T-cell (primary cell): Measurements from ENCODE around the gene ZKSCAN7. TPM values are rescaled to one million over a fixed set of nuclear protein-coding genes. Genes with fewer than 3 reads are reported as not detected.

Experiments used
- ATAC-seq, 4 experiments: fragments of 200-7000 bp in 3 of 4; fragments of 150-1000 bp in 1 of 4; cut with Tn5 transposase; replicated peaks in 1 of 4; 1 replicate in 3 of 4; 2 replicates in 1 of 4; pipeline ENCODE4 v1.10.0; 2021; ENCODE audit warnings: moderate library complexity in 3 of 4, mild to moderate bottlenecking in 2 of 4, moderate number of reproducible peaks in 1 of 4
- CTCF ChIA-PET, 2 donors: fragments of 300-600 bp; sonication (Branson Sonifier 250); formaldehyde crosslinking; loops; one replicate each; lab custom pipeline; 2022; ENCODE audit warnings: antibody characterized with exemption in 2 of 2; lab: Charles Lee
- POLR2A ChIA-PET, 2 donors: fragments of 300-600 bp; sonication (Branson Sonifier 250); formaldehyde crosslinking; loops; one replicate each; lab custom pipeline; 2022; ENCODE audit warnings: antibody characterized with exemption in 2 of 2; lab: Charles Lee
- DNase-seq, 35 experiments: peaks; one replicate each; pipeline versions ENCODE4 v3.0.0 to v3.0.0-alpha.2; 2013 to 2023
- H3K27ac ChIP-seq: one replicate; pipeline ENCODE4 v1.5.1; 2013; ENCODE audit warnings: low read length
- H3K27me3 ChIP-seq, 2 experiments: replicated peaks in 1 of 2; 1 replicate in 1 of 2; 2 replicates in 1 of 2; pipeline versions ENCODE4 v1.6.1 to v1.7.0; 2013; ENCODE audit warnings: low read length in 1 of 2, mixed read lengths in 1 of 2; ENCODE audit not compliant: control insufficient read depth in 2 of 2, insufficient read depth in 2 of 2; ENCODE audit errors: extremely low read depth in 1 of 2
- H3K36me3 ChIP-seq, 2 donors: 1 replicate in 1 of 2; 2 replicates in 1 of 2; pipeline versions ENCODE4 v1.6.1 to v1.7.0; 2013; ENCODE audit warnings: low read length in 1 of 2; ENCODE audit not compliant: control insufficient read depth in 2 of 2, insufficient read depth in 1 of 2; ENCODE audit errors: extremely low read depth in 1 of 2
- H3K4me1 ChIP-seq, 2 experiments: 1 replicate in 1 of 2; 2 replicates in 1 of 2; pipeline versions ENCODE4 v1.6.1 to v1.7.0; 2013; ENCODE audit warnings: low read length in 2 of 2, mixed read lengths in 1 of 2; ENCODE audit not compliant: insufficient read depth in 2 of 2, control insufficient read depth in 1 of 2; ENCODE audit errors: extremely low read depth in 1 of 2
- H3K4me3 ChIP-seq, 2 donors: 1 replicate in 1 of 2; 2 replicates in 1 of 2; pipeline versions ENCODE4 v1.5.1 to v1.7.0; 2013; ENCODE audit warnings: mild to moderate bottlenecking in 2 of 2, low read length in 1 of 2, moderate library complexity in 1 of 2; ENCODE audit not compliant: control insufficient read depth in 1 of 2; ENCODE audit errors: extremely low read depth in 1 of 2
- H3K9me3 ChIP-seq: 2 replicates; pipeline ENCODE4 v1.7.0; 2013
- H3K27ac Mint-ChIP-seq, 2 donors: one replicate each; pipeline ENCODE4 v1.8.0; 2020 to 2021; ENCODE audit warnings: mild to moderate bottlenecking in 2 of 2, mixed read lengths in 2 of 2
- H3K27me3 Mint-ChIP-seq, 2 donors: one replicate each; pipeline ENCODE4 v1.8.0; 2021 to 2022; ENCODE audit warnings: mixed read lengths in 2 of 2
- H3K36me3 Mint-ChIP-seq: one replicate; pipeline ENCODE4 v1.8.0; 2021; ENCODE audit warnings: mixed read lengths
- H3K4me1 Mint-ChIP-seq, 3 donors: one replicate each; pipeline ENCODE4 v1.8.0; 2020 to 2022; ENCODE audit warnings: mixed read lengths in 3 of 3, mild to moderate bottlenecking in 1 of 3
- H3K4me3 Mint-ChIP-seq, 3 donors: one replicate each; pipeline ENCODE4 v1.8.0; 2020 to 2022; ENCODE audit warnings: mild to moderate bottlenecking in 3 of 3, mixed read lengths in 3 of 3, moderate library complexity in 3 of 3
- H3K9me3 Mint-ChIP-seq, 3 donors: one replicate each; pipeline ENCODE4 v1.8.0; 2020 to 2022; ENCODE audit warnings: mixed read lengths in 3 of 3
- WGBS: methylation state at CpG from one replicate; pipeline ENCODE4 v1.1.5; 2013; ENCODE audit warnings: missing lambda C conversion rate; ENCODE audit not compliant: insufficient coverage; 5-methylcytosine and 5-hydroxymethylcytosine counted together
- total RNA-seq, 35 experiments: library from RNA in 6 of 35; stranded (reverse) in 6 of 35; fragments of 120-200 nt in 1 of 35; gene quantifications; one replicate each; pipeline versions ENCODE4 v1.2.1 to v1.2.4 and lab custom pipeline; 2013 to 2026

The ZKSCAN7 gene
- total RNA-seq, 5 donors from 2014 or later (not counting 1 experiment from before 2014, with no cell fraction given), result 1.3 to 6.0 (median 4.2) TPM

DNA sequence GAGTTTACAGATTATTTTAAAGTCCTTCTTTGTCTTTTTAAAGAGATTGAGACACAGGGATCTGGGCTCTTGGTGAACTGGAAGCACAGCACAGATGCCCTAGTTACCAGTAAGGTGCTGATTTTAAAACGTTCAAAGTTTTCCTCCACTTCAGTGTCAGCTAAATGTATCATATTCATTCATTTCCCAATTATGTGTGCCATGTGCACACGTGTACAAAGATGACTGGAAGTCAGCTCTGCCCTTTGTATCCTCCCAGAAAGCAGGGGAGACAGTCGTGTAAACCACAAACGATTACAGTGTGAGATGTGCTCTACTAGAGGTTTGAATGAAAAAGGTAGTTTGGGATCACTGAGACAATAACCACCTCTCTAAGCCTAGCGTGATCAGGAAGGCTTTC lies 730 bp downstream of the ZKSCAN7 start:
- Mint-ChIP-seq H3K4me1 (peaks cover 23 to 24% (median 23%) of the 10 kb centered on the region in 3 donors), H3K36me3 (peaks cover 15% of the 10 kb centered on the region), H3K27me3 (peaks cover 4% of the 10 kb centered on the region in 2 donors), H3K4me3 (peak overlapping the region; percentile 87 to 92 (median 90)), H3K27ac (peak overlapping the region; percentile 78 to 93), H3K9me3 (peaks cover 0 to 5% (median 0%) of the 10 kb centered on the region in 3 donors)
- Histone ChIP-seq H3K27ac (peak overlapping the region; percentile 52), H3K36me3 (peaks cover 0 to 2% of the 10 kb centered on the region in 2 donors), H3K4me1 (peaks cover 3 to 14% of the 10 kb centered on the region in 2 experiments), H3K9me3 (no peaks in the 10 kb centered on the region), H3K4me3 (peak overlapping the region; percentile 73 to 84), H3K27me3 (peaks cover 0 to 2% of the 10 kb centered on the region in 2 experiments)
- ChIA-PET CTCF (interaction anchor here in 1 of 2 donors (0.6 kb wide), 1 partner anchor 34 kb away, joined by 9 read pairs; no protein-coding TSS in a partner anchor), POLR2A (interaction anchor here in 1 of 2 donors (0.6 kb wide), 1 partner anchor 168 kb away, joined by 7 read pairs; no protein-coding TSS in a partner anchor)
- 0% methylated on average over 1 of the region's 5 CpGs for WGBS
- peak in 3 of 4 experiments; percentile 10 to 35 (median 21) for ATAC-seq
- DNase-seq, result peak in 1 of 35 experiments; percentile 14

DNA sequence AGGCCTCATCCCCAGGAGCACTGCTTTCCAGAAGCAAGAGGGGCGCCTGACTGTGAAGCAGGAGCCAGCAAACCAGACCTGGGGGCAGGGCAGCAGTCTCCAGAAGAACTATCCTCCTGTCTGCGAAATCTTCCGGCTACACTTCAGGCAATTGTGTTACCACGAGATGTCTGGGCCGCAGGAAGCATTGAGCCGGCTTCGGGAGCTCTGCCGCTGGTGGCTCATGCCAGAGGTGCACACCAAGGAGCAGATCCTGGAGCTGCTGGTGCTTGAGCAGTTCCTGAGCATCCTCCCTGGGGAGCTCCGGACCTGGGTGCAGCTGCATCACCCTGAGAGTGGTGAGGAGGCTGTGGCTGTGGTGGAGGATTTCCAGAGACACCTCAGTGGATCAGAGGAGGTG lies 2.1 kb downstream of the ZKSCAN7 start:
- H3K9me3 ChIP-seq, result no peaks in the 10 kb centered on the region
- DNase-seq, result no peak
- Mint-ChIP-seq H3K9me3 (peaks cover 0 to 5% (median 3%) of the 10 kb centered on the region in 3 donors), H3K27me3 (no peaks in the 10 kb centered on the region), H3K27ac (no peak overlapping the region), H3K4me1 (peaks cover 23 to 27% (median 24%) of the 10 kb centered on the region in 3 donors), H3K36me3 (peaks cover 26% of the 10 kb centered on the region), H3K4me3 (no peak overlapping the region)
- H3K4me1 ChIP-seq, result peaks cover 3 to 14% of the 10 kb centered on the region in 2 experiments
- no peak overlapping the region for H3K4me3 ChIP-seq
- ATAC-seq, result no peak
- 97% methylated on average over 8 of the region's 9 CpGs for WGBS
- peaks cover 0 to 2% of the 10 kb centered on the region in 2 donors for H3K36me3 ChIP-seq
- POLR2A ChIA-PET, result interaction anchor here in 1 of 2 donors (0.5 kb wide), 1 partner anchor 37 kb away, joined by 10 read pairs; no protein-coding TSS in a partner anchor
- CTCF ChIA-PET, result no interaction called here
- no peaks in the 10 kb centered on the region for H3K27me3 ChIP-seq
- H3K27ac ChIP-seq, result no peak overlapping the region

DNA sequence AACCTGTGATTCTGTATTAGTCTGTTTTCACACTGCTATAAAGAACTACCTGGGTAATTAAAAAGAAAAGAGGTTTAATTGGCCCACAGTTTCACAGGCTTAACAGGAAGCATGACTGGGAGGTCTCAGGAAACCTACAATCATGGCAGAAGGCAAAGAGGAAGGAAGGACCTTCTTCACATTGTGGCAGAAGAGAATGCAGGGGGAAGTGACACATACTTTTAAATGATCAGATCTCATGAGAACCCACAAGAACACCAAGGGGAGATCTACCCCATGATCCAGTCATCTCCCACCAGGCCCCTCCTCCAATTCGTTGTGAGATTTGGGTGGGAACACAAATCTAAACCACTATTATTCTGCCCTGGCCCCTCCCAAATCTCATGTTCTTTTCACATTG lies 6.1 kb downstream of the ZKSCAN7 start:
- peaks cover 6 to 8% (median 6%) of the 10 kb centered on the region in 3 donors for H3K9me3 Mint-ChIP-seq
- Histone ChIP-seq H3K4me1 (peaks cover under 1 to 2% of the 10 kb centered on the region in 2 experiments), H3K4me3 (no peak overlapping the region), H3K9me3 (no peaks in the 10 kb centered on the region), H3K36me3 (peaks cover 2 to 4% of the 10 kb centered on the region in 2 donors), H3K27ac (no peak overlapping the region), H3K27me3 (no peaks in the 10 kb centered on the region)
- H3K4me1 Mint-ChIP-seq, result peaks cover 9 to 20% (median 12%) of the 10 kb centered on the region in 3 donors
- ChIA-PET POLR2A (no interaction called here), CTCF (no interaction called here)
- no peak overlapping the region for H3K4me3 Mint-ChIP-seq
- 29% methylated on average over 1 of the region's 1 CpG for WGBS
- H3K27ac Mint-ChIP-seq, result no peak overlapping the region
- no peaks in the 10 kb centered on the region for H3K27me3 Mint-ChIP-seq
- ATAC-seq (no peak), DNase-seq (no peak)
- peaks cover 53% of the 10 kb centered on the region for H3K36me3 Mint-ChIP-seq

DNA sequence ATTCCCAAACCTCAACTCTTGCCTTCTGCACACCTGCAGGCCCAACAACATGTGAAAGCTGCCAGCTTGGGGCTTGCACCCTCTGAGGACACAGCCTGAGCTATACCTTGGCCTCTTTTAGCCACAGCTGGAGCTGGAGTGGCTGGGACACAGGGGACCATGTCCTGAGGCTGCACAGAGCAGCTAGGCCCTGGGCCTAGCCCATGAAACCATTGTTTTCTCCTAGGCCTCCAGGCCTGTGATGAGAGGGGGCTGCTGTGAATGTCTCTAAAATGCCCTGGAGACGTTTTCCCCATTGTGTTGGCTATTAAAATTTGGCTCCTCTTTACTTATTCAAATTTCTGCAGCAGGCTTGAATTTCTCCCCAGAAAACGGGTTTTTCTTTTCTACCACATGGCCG lies 7.2 kb downstream of the ZKSCAN7 start:
- Histone ChIP-seq H3K27me3 (no peaks in the 10 kb centered on the region), H3K4me3 (no peak overlapping the region), H3K36me3 (peaks cover 2 to 4% of the 10 kb centered on the region in 2 donors), H3K4me1 (no peaks in the 10 kb centered on the region), H3K9me3 (no peaks in the 10 kb centered on the region), H3K27ac (no peak overlapping the region)
- peaks cover 61% of the 10 kb centered on the region for H3K36me3 Mint-ChIP-seq
- H3K4me3 Mint-ChIP-seq, result no peak overlapping the region
- ATAC-seq (no peak), DNase-seq (no peak)
- ChIA-PET CTCF (no interaction called here), POLR2A (no interaction called here)
- WGBS, result no CpG with 5 or more reads among the region's 3 CpGs
- no peaks in the 10 kb centered on the region for H3K27me3 Mint-ChIP-seq
- H3K4me1 Mint-ChIP-seq, result peaks cover 3 to 12% (median 6%) of the 10 kb centered on the region in 3 donors
- H3K27ac Mint-ChIP-seq, result no peak overlapping the region
- H3K9me3 Mint-ChIP-seq, result peaks cover 10 to 13% (median 13%) of the 10 kb centered on the region in 3 donors

DNA sequence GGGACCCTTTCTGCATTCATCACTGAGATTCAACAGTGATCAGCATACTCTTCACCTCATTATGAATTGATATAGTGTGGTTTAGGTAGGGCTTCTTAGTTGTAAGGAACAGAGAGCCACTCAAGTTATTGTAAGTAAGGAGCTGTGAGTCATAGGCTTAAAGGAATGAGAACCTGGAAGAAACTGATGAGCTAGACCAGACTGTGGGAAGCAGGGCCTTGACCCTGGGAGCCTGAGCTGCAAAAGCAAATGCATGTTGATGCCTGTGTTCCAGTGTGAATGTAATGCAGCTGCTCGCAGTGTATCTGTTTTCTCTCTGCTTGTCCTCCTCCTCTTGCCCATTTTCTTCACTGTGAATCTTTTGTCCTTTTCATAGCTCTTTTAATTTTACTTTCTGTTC lies 13.6 kb downstream of the ZKSCAN7 start:
- no peak for ATAC-seq

DNA sequence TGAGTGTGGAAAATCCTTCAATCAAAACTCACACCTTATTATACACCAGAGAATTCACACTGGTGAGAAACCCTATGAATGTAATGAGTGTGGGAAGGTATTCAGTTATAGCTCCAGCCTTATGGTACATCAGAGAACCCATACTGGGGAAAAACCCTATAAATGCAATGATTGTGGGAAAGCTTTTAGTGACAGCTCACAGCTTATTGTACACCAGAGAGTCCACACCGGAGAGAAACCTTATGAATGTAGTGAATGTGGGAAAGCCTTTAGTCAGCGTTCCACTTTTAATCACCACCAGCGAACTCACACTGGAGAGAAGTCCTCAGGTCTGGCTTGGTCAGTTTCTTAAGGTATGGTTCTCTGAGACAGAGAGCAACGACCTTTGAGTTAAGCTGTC lies 16.0 kb downstream of the ZKSCAN7 start:
- peaks cover 2% of the 10 kb centered on the region for H3K9me3 ChIP-seq
- H3K27ac ChIP-seq, result no peak overlapping the region
- no CpG with 5 or more reads among the region's 4 CpGs for WGBS
- no peak overlapping the region for H3K4me3 Mint-ChIP-seq
- H3K27me3 Mint-ChIP-seq, result no peaks in the 10 kb centered on the region
- H3K4me1 Mint-ChIP-seq, result no peaks in the 10 kb centered on the region
- ChIA-PET POLR2A (no interaction called here), CTCF (no interaction called here)
- no peak overlapping the region for H3K27ac Mint-ChIP-seq
- peaks cover 60% of the 10 kb centered on the region for H3K36me3 Mint-ChIP-seq
- H3K36me3 ChIP-seq, result peaks cover 7 to 18% of the 10 kb centered on the region in 2 donors
- no peak for ATAC-seq
- DNase-seq, result no peak
- peaks cover 35 to 63% (median 59%) of the 10 kb centered on the region in 3 donors for H3K9me3 Mint-ChIP-seq
- no peak overlapping the region for H3K4me3 ChIP-seq
- no peaks in the 10 kb centered on the region for H3K4me1 ChIP-seq
- H3K27me3 ChIP-seq, result no peaks in the 10 kb centered on the region

More for the DNA sequence above, 13.6 kb downstream of the ZKSCAN7 start:
- ChIA-PET CTCF (no interaction called here), POLR2A (no interaction called here)
- H3K4me1 Mint-ChIP-seq, result peaks cover 0 to 5% (median 0%) of the 10 kb centered on the region in 3 donors
- peaks cover 40 to 62% (median 56%) of the 10 kb centered on the region in 3 donors for H3K9me3 Mint-ChIP-seq
- Histone ChIP-seq H3K4me3 (no peak overlapping the region), H3K27me3 (no peaks in the 10 kb centered on the region), H3K9me3 (peaks cover 2% of the 10 kb centered on the region), H3K36me3 (peaks cover 7 to 21% of the 10 kb centered on the region in 2 donors), H3K27ac (no peak overlapping the region), H3K4me1 (no peaks in the 10 kb centered on the region)
- DNase-seq, result no peak
- H3K36me3 Mint-ChIP-seq, result peaks cover 83% of the 10 kb centered on the region
- H3K27ac Mint-ChIP-seq, result no peak overlapping the region
- no CpG with 5 or more reads among the region's 1 CpG for WGBS
- H3K27me3 Mint-ChIP-seq, result no peaks in the 10 kb centered on the region
- no peak overlapping the region for H3K4me3 Mint-ChIP-seq
